Endometrial microvascular endothelial cells (primary cell): ENCODE results near the gene HLA-DQB2. TPM values are rescaled to one million over a fixed set of nuclear protein-coding genes. Genes with fewer than 3 reads are reported as not detected.
"Not testable (repeated sequence)": the region's sequence is repeated elsewhere in the genome, so short reads cannot be mapped to it uniquely, and the experiment has no call there.

Experiments
- in situ Hi-C: cut with HindIII; loops from 2 replicates; pipeline ENCODE4 v1.10.0; 2017; ENCODE audit warnings: low sequenced_read_pairs, low pct_unique_long_range_greater_than_20kb; ENCODE audit errors: inconsistent ontology term
- total RNA-seq: library from RNA; depleted of rRNA; stranded (reverse); fragments of >200 nt; gene quantifications from one replicate; pipeline ENCODE4 v1.2.3, GENCODE V29; 2015; ENCODE audit errors: inconsistent ontology term

HLA-DQB2 gene
- not detected for total RNA-seq

DNA sequence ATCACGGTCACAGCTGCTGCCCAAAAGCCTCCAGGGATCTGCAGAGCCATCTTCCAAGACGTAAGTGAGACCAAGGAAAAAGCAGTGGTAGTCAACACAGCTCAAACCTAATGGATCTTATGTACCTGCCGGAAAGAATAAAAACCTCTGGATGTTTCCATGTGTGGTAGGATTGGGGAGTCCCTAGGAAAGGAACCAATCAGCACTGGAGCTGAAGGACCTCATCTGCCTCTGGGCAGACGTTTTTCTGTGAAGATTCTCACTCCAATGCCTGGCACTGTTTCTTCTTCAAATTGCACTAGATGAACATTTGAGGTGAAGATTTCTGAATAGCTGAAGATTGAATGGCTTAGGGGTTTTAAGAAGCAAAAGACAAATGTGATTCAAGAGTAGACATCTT is at the start of gene HLA-DQB2:
Gene HLA-DQB2 (minus strand): TSS at position 112 of the 400 bp plus-strand sequence. CDS start 62 bp downstream, at position 50.
- in situ Hi-C loops = no loop called here

DNA sequence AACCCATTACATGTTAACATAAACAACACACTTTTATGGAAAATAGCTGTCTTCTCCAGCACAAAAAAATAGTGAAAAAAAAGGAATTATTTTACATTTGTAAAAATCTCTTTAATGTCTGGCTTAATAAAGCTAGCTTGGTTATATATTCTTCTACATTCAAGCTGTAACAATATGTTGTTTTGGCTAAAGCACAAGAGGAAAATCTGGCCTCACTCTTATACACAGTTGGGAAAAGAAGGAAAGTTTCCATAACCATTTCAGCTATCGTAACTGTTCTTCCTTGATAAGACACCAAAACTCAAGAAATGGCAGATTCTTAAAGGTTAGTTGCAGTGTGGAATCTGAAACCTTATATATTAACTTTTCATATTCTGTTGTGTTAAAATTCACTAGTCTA is 45.8 kb upstream of the HLA-DQB2 start:
- in situ Hi-C loops = no loop called here

DNA sequence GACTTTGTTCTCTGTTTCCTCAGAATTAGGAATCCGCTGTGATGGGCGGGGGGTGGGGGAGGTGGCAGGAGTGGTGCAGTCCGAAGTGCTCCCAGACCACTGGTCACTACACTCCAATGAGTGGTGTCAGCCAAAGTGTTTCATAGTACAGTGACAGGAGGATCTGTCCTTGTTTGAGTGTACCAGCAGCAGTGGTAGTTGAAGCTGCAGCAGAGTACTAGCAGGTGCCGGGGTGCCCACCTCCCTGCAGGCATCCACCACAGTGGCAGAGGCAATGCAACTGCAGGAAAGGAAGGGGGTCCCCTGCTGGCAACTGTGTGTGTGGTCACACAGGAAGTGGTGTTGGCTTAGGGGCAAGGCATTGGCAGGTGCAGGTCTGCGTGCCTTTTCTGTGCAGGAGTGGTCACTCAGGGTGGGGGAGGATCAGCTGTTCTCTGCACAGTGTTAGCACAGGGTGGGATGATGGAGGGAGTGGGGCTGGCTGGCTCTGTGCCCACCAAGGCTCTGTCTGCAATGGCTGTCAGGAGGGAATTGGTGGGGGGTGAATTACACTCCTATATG is 43.8 kb upstream of the HLA-DQB2 start:
- in situ Hi-C loops = no loop called here

DNA sequence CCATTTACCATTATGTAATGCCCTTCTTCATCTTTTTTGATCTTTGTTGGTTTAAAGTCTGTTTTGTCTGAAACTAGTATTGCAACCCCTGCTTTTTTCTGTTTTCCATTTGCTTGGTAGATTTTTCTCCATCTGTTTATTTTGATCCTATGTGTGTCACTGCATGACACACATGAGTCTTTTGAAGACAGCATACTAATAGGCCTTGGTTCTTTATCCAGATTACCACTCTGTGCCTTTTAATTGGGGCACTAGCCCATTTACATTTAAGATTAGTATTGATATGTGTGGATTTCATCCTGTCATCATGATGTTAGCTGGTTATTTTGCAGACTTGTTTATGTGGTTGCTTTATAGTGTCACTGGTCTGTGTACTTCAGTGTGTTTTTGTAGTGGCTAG is 42.1 kb upstream of the HLA-DQB2 start:
- in situ Hi-C loops = not testable (repeated sequence)

DNA sequence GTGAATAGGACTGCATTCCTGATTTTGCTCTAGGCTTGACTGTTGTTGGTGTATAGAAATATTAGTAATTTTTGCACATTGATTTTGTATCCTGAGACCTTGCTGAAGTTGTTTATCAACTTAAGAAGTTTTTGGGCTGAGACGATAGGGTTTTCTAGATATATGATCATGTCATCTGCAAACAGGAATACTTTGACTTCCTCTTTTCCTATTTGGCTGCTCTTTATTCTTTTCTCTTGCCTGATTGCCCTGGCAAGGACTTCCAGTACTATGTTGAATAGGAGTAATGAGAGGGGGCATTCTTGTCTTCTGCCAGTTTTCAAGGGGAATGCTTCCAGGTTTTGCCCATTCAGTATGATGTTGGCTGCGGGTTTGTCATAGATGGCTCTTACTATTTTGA is 40.1 kb upstream of the HLA-DQB2 start:
- in situ Hi-C loops = no loop called here

DNA sequence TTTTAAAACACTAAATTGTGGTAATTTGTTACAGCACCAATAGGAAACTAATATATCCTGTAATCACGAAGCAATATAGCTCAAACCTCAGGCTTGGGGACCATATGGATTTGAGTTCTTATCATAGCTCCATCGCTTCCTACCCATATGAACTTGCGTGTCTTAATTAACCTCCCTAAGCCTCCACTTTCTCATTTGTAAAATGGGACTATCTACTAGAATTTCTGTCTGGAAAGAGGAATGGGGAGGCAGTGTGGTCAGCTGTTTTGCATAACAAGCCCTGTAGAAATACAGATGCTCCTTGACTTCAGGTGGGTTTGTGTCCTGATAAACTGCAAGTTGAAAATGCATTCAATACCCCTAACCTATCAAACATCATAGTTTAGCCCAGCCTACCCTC is 36.4 kb upstream of the HLA-DQB2 start:
- in situ Hi-C loops = no loop called here

DNA sequence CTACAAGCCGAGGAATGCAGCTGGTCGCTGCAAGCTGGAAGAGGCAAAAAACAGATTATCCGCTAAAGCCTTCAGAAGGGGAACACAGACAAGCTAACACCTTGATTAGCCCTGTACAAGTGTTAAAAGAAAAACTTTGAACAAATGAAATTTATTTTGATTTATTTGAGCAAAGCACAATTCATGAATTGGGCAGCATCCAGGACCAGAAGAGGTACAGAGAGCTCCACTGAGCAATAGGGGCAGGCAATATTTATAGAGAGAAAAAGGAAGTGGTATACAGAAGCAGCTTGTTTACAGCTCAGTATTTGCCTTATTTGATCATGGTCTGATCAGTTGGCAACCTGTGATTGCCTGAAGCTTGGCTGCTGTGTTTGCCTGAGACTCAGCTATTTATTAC is 35.8 kb upstream of the HLA-DQB2 start:
- in situ Hi-C loops = no loop called here

DNA sequence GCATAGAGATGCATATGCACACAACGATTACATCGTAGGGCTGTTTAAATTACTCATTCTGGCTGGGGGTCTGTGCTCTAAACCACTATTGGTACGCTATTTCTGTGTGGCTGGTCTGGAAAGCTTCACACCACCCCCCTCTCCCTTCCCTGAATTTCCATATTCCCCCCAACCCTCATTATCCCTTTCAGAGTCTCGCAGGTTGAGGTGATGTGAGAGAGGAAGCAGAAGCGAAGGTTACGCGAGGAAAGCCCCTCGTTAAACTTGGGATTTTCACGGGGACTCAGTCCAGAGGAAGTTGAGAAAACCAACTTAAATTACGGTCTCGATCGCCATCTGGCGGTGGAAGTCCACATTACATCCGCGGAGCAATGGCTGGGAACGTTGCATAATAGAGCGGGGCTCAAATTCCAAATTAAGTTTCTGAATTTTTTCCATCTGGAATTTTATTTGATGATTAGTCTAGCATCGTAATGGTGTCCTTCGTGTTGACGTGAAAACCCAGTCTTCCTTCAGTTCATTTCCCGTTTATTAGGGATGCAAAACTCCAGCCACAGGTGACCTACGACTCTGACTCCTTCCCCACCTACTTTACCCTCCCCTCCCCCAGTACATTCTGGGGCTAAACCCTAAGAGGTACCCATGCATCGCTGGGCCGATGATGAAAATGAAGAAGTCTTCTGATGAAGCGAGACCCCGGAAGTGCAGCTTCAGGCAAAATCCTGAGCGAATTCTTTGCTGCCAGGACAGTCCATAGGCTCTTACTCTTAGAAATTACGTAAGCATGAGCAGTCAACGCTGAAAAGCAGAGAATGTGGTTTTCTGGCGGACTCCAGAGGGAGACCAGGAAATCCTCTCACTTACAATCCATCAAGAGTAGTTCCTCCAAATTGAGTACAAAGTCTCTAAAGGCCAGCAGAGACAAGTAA is 33.8 kb upstream of the HLA-DQB2 start:
- in situ Hi-C loops = no loop called here

DNA sequence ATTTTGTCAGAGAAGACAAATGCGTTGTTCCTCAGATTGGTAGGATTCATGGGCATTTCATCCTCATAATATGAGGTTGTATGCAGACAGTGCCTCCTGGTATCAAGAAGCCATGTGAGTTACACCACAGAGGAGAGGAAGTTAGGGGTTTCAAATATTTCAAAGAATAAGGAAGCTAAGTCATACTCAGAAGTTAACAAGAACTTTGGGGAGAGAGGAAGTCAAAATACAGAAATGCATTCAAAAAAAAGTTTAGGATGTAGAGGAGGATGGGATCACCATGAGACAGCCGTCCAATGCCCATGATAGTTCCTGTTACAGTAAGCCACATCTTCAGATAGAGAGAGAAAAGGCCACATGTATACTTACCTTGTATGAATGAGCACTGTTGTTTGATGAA is 31.2 kb upstream of the HLA-DQB2 start:
- in situ Hi-C loops = no loop called here

DNA sequence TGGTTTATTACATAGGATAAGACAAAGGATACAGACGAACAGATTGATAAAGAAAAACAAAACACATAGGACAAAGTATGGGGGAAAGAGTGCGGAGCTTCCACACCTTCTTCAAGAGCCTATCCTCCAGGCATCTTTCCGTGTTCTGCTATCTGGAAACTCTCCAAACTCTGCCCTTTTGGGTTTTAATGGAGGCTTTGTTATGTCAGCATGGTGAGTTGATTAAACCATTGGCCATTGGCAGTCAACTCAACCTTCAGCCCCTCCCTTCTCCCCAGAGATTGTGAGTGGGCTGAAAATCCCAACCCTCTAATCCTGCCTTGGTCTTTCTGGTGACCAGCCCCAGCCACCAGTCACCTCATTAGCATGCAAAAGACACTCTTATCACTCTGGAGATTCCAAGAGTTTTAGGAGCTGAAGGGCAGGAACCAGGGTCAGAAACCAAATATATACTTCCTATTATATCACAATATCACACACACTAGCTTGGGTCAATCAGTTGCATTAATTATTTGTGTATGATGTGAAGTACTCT is 29.6 kb upstream of the HLA-DQB2 start:
- in situ Hi-C loops = no loop called here

DNA sequence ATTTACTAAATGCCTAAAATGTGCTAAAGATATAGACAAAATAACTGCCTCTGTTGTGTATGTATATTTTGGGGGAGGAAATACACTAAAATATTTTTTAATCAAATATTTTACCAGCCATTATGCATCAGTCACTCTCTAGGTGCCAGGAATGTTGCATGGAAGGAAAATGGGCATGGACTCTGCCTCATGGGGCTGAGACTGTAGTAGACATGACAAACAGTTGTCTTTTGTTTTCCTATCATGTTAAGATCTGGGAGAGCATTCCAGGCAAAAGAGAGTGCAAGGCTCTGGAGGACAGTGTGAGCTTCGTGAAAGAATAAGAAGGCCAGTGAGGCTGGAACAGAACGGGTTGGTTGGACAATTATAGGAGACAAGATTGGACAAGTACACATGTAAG is 27.0 kb upstream of the HLA-DQB2 start:
- in situ Hi-C loops = no loop called here

DNA sequence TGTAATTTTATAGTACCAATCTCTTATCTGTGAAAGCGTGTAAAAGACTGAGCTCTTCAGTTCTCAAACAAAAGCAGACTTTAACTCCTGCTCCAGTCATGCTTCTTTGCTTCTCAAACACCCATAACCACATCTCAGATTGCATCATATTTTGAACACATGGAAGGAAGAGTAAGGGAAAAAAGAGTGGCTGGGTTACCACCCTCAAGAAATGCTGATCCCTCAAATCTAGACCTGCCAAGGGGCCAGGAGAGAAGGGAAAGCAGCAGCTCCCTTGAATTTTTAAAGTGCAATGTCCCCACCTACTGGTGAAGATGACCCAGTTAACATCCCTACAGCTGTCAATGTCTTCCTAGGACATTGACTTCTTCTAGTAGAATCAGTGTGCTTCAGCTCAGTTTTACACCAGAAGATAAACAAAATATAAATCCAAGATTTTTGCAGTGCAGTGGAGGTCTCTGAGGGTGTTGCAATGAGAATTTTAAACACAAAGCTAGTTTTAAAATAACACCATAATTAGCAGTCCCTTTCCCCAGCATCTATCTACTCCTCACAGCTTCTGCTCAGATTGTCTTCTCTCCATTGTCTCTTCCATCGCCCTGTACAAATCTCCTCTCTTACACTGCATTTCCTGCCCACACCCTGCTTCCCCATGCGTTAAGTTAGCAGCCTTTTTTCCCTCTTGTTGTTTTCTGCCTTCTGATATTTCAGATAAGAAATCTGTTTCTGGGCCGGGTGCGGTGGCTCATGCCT is 22.6 kb upstream of the HLA-DQB2 start:
- in situ Hi-C loops = no loop called here

DNA sequence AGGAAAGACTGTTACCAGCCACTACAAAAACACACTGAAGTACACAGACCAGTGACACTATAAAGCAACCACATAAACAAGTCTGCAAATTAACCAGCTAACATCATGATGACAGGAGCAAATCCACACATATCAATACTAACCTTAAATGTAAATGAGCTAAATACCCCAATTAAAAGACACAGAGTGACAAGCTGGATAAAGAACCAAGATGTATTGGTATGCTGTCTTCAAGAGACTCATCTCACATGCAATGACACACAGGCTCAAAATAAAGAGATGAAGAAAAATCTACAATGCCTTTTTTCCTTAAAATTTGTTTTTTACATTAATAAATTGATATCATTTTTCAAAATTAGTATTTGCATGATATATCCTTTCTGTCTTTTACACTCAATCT is 19.6 kb upstream of the HLA-DQB2 start:
- in situ Hi-C loops = not testable (repeated sequence)

DNA sequence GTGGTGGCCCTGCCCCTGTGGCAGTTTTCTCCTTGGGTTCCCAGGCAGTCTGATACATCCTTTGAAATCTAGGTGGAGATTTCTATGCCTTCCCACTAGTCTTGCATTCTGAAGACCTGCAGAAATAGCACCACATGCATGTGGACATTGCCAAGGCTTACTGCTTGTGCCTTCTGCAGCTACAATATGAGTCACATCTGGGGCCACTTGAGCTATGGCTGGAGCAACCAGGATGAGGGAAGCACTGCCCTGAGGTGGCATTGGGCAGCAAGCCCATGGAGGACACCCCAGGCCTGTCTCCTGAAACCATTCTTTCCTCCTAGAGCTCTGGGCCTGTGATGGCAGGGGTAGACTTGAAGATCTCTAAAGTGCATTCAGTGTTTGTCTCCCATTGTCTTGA is 15.7 kb upstream of the HLA-DQB2 start:
- in situ Hi-C loops = no loop called here

DNA sequence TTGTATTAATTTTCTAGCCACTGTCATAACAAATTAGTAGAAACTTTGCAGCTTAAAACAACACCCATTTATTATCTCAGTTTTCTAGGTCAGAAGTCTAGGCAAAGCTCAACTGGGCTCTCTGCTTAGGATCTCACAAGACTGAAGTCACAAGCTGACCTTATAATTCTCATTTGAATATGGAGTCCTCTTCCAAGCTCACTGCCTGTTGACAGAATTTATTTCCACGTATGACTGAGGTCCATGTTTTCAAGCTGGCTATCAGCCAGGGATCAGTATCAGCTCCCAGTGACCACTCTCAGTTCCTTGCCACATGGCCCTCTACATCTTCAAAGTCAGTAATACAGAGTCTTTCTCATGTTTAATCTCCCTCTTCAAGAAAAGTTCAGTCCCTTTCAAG is 11.7 kb upstream of the HLA-DQB2 start:
- in situ Hi-C loops = no loop called here

DNA sequence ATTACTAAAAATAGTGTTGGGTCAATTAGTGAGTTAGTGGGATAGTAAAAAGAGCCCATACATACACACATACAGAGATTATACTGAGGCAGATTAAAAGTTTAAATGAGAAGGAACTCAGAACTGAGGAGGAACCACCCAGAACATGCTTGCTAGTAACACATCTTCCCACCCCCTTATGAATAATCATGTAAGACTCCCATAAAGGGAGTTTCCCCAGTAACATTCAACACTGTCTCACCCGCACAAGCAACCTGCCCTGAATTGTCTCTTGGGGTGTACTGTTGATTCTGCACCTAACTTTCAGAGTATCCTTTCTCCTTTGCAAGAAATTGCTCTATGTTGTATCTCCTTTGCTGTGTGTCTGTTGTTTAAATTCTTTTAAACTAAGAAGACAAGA is 11.1 kb upstream of the HLA-DQB2 start:
- in situ Hi-C loops = no loop called here

DNA sequence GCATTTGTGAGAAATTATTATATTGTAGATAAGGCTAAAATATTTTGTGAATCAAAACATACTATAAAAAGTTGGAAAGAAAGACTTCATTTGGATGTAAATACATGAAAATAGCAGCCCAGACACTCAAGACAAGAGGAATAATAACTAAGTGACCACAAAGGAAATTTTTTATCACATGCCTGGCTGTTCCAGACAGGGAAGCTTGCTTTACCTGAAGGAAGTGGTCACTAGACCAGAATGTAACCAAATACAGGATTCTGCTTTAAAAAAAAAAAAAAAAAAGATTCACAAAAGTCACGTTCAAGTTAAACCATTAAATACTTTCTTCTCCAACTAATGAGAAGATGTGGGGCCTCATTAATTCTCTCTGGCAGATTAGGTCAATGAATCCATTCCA is 9.3 kb upstream of the HLA-DQB2 start:
- in situ Hi-C loops = no loop called here

DNA sequence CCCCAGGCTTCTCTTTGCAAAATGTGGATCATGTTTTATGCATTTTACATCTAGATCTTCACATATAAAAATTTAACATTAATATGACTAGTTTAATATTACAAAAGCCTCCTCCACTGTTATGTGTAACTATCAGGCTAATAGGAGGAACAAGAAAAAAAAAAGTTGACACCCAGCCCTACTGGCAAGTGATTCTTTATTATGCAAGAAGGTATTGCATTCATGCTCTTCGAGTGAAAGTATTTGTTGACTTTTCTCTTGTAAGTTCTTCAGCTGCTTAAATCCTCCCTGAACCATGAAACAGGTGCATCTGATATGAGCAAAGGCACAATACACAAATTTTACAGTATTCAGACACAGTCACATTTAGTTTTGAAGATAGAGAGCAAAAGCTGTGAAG is 716 bp upstream of the HLA-DQB2 start:
- in situ Hi-C loops = no loop called here

DNA sequence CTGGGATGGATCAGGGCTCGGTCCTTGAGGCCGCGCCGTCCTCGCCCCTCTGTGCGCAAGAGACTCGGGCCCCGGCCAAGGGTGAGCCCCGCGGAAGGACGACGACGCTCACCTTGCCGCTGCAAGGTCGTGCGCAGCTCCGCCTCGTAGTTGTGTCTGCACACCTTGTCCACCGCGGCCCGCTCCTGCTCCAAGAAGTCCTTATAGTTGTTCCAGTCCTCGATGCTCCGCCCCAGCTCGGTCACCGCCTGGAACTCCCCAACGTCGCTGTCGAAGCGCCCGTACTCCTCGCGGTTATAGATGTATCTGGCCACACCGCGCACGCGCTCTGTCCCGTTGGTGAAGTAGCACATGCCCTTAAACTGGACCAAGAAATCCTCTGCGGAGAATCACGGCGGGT is 1.8 kb downstream of the HLA-DQB2 start:
- in situ Hi-C loops = no loop called here

DNA sequence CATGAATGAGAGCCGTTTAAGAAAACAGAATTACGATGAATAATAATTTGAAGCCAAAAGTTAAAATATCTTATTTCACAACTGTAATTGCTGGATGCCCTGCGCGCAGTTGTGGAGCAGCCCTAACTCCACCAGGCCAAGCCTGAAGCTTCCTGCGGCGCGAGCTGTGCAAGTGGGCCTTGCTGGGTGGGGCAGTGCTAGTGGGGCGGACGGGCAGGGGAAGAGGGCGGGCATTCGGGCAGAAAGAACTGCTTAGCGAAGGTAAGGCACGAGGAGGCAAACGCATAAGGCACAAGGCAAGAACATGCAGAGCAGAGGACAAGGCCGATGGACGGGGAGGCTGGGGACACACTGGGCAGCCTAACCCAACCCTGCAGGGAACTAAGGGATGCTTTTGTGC is 2.3 kb downstream of the HLA-DQB2 start:
- in situ Hi-C loops = no loop called here
